ENCODE measurements around the gene TRIM75.
"Not testable (repeated sequence)": the region's sequence is repeated elsewhere in the genome, so short reads cannot be mapped to it uniquely, and the experiment has no call there.

The TRIM75 gene

DNA sequence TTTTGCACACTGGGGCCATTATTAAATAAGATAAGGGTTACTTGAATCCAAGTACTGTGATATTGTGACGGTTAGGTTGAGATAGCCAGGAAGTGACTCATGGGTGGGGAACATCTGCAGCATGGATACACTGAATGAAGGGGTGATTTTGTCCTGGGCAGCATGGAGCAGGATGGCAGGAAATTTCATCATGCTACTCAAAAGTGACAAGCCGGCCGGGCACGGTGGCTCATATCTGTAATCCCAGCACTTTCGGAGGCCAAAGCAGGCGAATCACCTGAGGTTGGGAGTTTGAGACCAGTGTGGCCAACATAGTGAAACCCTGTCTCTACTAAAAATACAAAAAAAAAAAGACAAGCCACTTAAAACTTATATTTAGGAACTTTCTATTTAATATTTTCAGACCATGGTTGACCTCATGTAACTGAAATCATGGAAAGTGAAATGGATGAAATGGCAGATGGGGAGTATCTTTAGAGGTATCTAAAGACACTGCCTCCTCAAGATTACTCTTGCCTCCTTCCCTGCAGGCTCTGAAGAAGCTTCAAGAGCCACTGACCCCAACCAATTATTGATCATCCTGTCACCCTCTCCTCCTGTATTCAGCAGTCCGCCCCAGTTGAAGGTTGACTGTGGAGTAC is 25.8 kb upstream of the TRIM75 start:
- Histone ChIP-seq H3K4me1 (ENCODE audit: control insufficient read depth, insufficient read depth, low read length) (no peaks in the 10 kb centered on the region), H3K36me3 (ENCODE audit: insufficient read depth, low read length) (no peaks in the 10 kb centered on the region), H3K9ac (ENCODE audit: low read depth, low read length) (no peak overlapping the region), H3K4me2 (ENCODE audit: low read length) (no peak overlapping the region), H3K27me3 (ENCODE audit: control insufficient read depth, insufficient read depth, low read length) (no peaks in the 10 kb centered on the region), H3K9me3 (replicated peaks; ENCODE audit: low read length) (no peaks in the 10 kb centered on the region), H3K4me3 (ENCODE audit: low read length) (no peak overlapping the region)

DNA sequence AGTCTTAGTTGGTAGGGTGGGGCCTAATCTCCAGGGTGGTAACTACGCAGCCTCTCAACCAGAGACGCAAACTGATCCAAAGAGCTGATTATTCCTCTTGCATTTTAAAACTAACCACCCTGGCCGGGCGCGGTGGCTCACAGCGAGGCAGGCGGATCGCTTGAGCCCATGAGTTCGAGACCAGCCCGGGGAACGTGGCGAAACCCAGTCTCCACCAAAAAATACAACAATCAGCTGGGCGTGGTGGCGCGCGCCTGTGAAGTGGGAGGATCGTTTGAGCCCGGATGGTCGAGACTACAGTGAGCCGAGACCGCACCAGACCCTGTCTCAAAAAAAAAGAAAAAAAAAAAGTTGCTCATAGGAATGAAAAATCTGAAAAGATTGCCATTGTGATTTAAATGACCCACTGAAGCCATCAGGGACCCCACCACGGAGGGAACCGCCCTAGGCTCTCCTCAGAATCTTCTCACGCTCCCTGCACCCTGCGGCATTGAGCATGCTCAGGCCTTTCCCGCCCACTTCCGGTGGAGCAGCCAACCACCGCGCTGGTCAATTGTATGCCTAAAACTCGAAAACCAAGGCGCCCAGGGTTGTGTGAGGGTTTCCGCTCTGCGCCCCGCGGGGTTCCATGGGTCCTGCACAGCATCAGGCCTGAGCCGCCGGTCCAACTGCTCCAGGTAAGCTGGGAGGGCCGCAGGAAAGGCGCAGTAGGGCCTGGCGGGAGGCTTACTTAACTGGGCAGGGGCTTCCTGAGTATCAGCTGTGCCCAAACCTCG is 22.0 kb upstream of the TRIM75 start, which contains the start of gene TRIM60:
TRIM60 (plus strand) TSS at position 564 of the 776 bp plus-strand sequence. CDS start 8,074 bp downstream, outside the sequence.
- Histone ChIP-seq H3K9ac (ENCODE audit: low read depth, low read length) (no peak within 1 kb of the TSS), H3K4me3 (ENCODE audit: low read length) (no peak within 1 kb of the TSS), H3K9me3 (replicated peaks; ENCODE audit: low read length) (no peaks in the 10 kb centered on the region), H3K36me3 (ENCODE audit: insufficient read depth, low read length) (no peaks in the 10 kb centered on the region), H3K4me1 (ENCODE audit: control insufficient read depth, insufficient read depth, low read length) (no peaks in the 10 kb centered on the region), H3K4me2 (ENCODE audit: low read length) (no peak within 1 kb of the TSS), H3K27me3 (ENCODE audit: control insufficient read depth, insufficient read depth, low read length) (no peaks in the 10 kb centered on the region)

DNA sequence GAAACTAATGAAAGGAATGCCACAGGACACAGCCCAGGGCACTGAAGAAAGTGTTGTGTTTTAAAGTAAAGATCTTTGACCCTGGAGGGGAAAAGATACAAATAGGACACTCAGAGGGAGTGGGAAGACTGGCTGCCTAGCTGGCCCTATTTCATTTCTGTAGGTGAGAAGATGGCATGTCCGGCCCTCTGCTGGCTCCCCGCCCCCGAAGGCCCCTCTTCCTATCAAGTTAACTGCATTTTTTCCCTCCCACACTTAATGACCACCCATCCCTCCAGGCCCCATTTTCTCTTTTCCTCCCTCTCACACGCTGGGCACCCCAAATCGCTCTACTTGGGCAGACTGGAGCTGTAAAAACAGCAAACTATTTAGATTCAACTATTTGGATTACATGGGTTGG is 5.5 kb upstream of the TRIM75 start:
- Histone ChIP-seq H3K4me1 (ENCODE audit: control insufficient read depth, insufficient read depth, low read length) (no peaks in the 10 kb centered on the region), H3K36me3 (ENCODE audit: insufficient read depth, low read length) (no peaks in the 10 kb centered on the region), H3K4me2 (ENCODE audit: low read length) (no peak overlapping the region), H3K9me3 (replicated peaks; ENCODE audit: low read length) (no peaks in the 10 kb centered on the region), H3K4me3 (ENCODE audit: low read length) (no peak overlapping the region), H3K27me3 (ENCODE audit: control insufficient read depth, insufficient read depth, low read length) (no peaks in the 10 kb centered on the region), H3K9ac (ENCODE audit: low read depth, low read length) (no peak overlapping the region)

DNA sequence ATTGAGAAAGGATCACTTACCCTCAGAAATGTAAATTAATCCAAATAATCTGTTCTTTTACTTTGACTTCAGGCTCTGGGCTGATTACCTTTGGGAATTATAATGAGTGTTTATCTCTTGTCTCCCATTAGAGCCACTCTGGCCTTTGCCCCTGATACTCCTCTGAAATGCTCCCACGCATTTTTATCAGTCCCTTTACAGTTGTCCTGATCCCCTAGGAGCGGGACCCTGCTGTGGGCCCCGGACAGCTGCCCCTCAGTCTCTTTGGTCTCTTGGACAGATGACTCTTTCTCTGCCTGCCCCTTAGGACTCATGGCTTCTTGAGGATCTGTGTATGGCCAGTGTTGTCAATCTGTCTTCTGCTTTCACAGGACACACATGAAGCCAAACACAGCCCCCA is 1.0 kb upstream of the TRIM75 start:
- Histone ChIP-seq H3K4me2 (ENCODE audit: low read length) (no peak overlapping the region), H3K4me3 (ENCODE audit: low read length) (no peak overlapping the region), H3K9ac (ENCODE audit: low read depth, low read length) (no peak overlapping the region), H3K4me1 (ENCODE audit: control insufficient read depth, insufficient read depth, low read length) (no peaks in the 10 kb centered on the region), H3K36me3 (ENCODE audit: insufficient read depth, low read length) (no peaks in the 10 kb centered on the region), H3K9me3 (replicated peaks; ENCODE audit: low read length) (no peaks in the 10 kb centered on the region), H3K27me3 (ENCODE audit: control insufficient read depth, insufficient read depth, low read length) (no peaks in the 10 kb centered on the region)

DNA sequence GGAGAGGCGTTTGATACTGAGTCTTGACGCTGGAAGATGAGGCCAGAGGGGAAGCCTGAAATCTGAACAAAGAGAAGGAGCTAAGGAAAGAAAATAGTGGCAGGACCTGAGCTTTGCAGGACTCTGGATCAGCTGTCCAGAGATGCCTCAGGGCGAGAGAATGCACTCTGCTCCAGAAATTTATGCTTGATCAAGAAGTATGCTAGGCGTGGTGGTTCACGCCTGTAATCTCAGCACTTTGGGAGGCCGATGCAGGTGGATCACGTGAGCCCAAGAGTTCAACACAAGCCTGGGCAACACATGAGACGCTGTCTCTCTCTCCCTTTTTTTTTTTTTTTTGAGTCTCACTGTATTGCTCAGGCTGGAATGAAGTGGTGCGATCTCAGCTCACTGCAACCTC is 1.9 kb downstream of the TRIM75 start:
- H3K36me3 ChIP-seq (ENCODE audit: insufficient read depth, low read length): no peaks in the 10 kb centered on the region
- H3K4me1 ChIP-seq (ENCODE audit: control insufficient read depth, insufficient read depth, low read length): no peaks in the 10 kb centered on the region
- H3K4me3 ChIP-seq (ENCODE audit: low read length): no peak overlapping the region
- H3K9me3 ChIP-seq (replicated peaks; ENCODE audit: low read length): no peaks in the 10 kb centered on the region
- no peak overlapping the region for H3K4me2 ChIP-seq (ENCODE audit: low read length)
- H3K27me3 ChIP-seq (ENCODE audit: control insufficient read depth, insufficient read depth, low read length): no peaks in the 10 kb centered on the region
- no peak overlapping the region for H3K9ac ChIP-seq (ENCODE audit: low read depth, low read length)

DNA sequence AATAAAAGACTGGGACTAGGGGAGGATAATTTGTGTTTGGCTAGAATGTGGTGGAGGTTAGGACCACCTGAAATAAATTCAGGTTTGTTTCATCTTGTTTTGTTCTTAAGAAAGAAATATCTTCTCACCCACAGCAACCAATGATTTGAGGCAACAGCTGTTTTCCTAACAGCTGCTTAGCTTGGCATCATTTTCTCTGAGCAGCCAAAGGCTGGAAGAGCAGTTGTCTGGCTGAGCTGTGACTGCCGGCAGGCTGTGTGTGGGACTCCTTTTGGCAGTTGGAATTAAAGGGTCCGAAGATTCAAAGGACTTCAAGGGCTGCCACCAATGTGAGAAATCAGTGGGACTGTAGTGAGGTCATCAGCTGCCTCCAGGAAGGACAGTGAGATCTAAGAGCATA is 5.0 kb downstream of the TRIM75 start:
- Histone ChIP-seq H3K9me3 (replicated peaks; ENCODE audit: low read length) (no peaks in the 10 kb centered on the region), H3K9ac (ENCODE audit: low read depth, low read length) (no peak overlapping the region), H3K27me3 (ENCODE audit: control insufficient read depth, insufficient read depth, low read length) (no peaks in the 10 kb centered on the region), H3K4me1 (ENCODE audit: control insufficient read depth, insufficient read depth, low read length) (no peaks in the 10 kb centered on the region), H3K4me2 (ENCODE audit: low read length) (no peak overlapping the region), H3K36me3 (ENCODE audit: insufficient read depth, low read length) (no peaks in the 10 kb centered on the region), H3K4me3 (ENCODE audit: low read length) (no peak overlapping the region)

DNA sequence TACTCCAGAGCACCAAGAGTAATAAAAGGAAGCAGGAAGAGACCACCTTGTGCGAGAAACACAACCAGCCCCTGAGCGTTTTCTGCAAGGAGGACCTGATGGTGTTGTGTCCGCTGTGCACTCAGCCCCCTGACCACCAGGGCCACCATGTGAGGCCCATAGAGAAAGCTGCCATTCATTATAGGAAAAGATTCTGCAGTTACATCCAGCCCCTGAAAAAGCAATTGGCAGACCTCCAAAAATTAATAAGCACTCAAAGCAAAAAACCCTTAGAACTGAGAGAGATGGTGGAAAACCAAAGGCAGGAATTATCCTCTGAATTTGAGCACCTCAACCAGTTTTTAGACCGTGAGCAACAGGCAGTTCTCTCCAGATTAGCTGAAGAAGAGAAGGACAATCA is 5.7 kb downstream of the TRIM75 start:
- no peaks in the 10 kb centered on the region for H3K36me3 ChIP-seq (ENCODE audit: insufficient read depth, low read length)
- no peaks in the 10 kb centered on the region for H3K9me3 ChIP-seq (replicated peaks; ENCODE audit: low read length)
- no peaks in the 10 kb centered on the region for H3K27me3 ChIP-seq (ENCODE audit: control insufficient read depth, insufficient read depth, low read length)
- no peaks in the 10 kb centered on the region for H3K4me1 ChIP-seq (ENCODE audit: control insufficient read depth, insufficient read depth, low read length)
- no peak overlapping the region for H3K9ac ChIP-seq (ENCODE audit: low read depth, low read length)
- H3K4me3 ChIP-seq (ENCODE audit: low read length): no peak overlapping the region
- no peak overlapping the region for H3K4me2 ChIP-seq (ENCODE audit: low read length)

DNA sequence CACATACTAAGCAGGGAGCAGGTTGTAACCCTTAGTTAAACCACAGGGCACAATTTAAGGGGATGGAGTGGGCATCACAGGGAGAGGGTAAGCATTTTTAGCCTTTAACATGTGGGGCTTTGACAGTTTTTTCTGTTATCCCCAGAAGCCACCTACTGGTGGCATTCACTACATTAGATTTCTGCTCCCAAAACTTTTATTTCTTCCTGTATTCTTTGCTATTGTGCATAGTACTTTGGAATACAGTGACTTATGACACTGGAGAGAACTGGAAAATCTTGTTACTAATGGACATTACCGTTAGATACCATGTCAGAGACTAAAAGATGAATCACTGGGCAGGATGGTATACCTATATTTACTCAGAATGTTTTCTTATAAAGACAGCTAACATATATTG is 7.3 kb downstream of the TRIM75 start:
- H3K27me3 ChIP-seq (ENCODE audit: control insufficient read depth, insufficient read depth, low read length): no peaks in the 10 kb centered on the region
- H3K9ac ChIP-seq (ENCODE audit: low read depth, low read length): no peak overlapping the region
- H3K9me3 ChIP-seq (replicated peaks; ENCODE audit: low read length): no peaks in the 10 kb centered on the region
- no peak overlapping the region for H3K4me2 ChIP-seq (ENCODE audit: low read length)
- H3K4me3 ChIP-seq (ENCODE audit: low read length): no peak overlapping the region
- no peaks in the 10 kb centered on the region for H3K36me3 ChIP-seq (ENCODE audit: insufficient read depth, low read length)
- no peaks in the 10 kb centered on the region for H3K4me1 ChIP-seq (ENCODE audit: control insufficient read depth, insufficient read depth, low read length)

DNA sequence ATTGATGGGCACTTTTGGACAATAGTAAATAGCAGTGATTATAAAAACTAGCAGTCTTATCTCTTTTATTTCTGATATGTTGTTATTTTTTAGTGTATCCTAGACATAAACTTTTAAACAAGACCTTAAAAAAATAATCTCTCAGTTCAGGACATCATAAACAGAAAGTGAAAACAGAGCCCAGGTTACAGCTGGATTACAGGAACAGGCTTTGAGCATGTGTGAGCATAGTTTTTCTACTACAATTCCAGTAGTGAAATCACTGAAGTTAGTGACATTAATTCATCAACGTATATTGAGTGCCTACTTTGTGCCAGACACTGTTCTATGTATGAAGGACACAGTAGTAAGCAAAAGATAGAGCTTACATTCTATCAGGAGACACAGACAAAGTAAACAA is 16.9 kb downstream of the TRIM75 start:
- no peak overlapping the region for H3K4me3 ChIP-seq (ENCODE audit: low read length)
- no peak overlapping the region for H3K9ac ChIP-seq (ENCODE audit: low read depth, low read length)
- no peak overlapping the region for H3K4me2 ChIP-seq (ENCODE audit: low read length)
- H3K36me3 ChIP-seq (ENCODE audit: insufficient read depth, low read length): no peaks in the 10 kb centered on the region
- no peaks in the 10 kb centered on the region for H3K27me3 ChIP-seq (ENCODE audit: control insufficient read depth, insufficient read depth, low read length)
- H3K9me3 ChIP-seq (replicated peaks; ENCODE audit: low read length): no peaks in the 10 kb centered on the region
- H3K4me1 ChIP-seq (ENCODE audit: control insufficient read depth, insufficient read depth, low read length): no peaks in the 10 kb centered on the region

DNA sequence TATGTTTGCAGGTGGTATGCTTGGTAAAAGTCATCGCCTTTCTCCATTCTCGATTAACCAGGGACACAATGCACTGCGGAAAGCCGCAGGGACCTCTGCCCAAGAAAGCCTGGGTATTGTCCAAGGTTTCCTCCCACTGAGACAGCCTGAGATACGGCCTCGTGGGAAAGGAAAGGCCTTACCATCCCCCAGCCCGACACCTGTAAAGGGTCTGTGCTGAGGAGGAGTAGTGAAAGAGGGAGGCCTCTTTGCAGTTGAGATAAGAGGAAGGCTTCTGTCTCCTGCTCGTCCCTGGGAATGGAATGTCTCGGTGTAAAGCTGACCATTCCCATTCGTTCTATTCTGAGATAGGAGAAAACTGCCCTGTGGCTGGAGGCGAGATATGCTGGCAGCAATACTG is 19.7 kb downstream of the TRIM75 start:
- not testable (repeated sequence) for H3K27me3 ChIP-seq (ENCODE audit: control insufficient read depth, insufficient read depth, low read length); H3K4me2 ChIP-seq (ENCODE audit: low read length); H3K9ac ChIP-seq (ENCODE audit: low read depth, low read length); H3K9me3 ChIP-seq (replicated peaks; ENCODE audit: low read length); H3K4me3 ChIP-seq (ENCODE audit: low read length); H3K36me3 ChIP-seq (ENCODE audit: insufficient read depth, low read length); H3K4me1 ChIP-seq (ENCODE audit: control insufficient read depth, insufficient read depth, low read length)

DNA sequence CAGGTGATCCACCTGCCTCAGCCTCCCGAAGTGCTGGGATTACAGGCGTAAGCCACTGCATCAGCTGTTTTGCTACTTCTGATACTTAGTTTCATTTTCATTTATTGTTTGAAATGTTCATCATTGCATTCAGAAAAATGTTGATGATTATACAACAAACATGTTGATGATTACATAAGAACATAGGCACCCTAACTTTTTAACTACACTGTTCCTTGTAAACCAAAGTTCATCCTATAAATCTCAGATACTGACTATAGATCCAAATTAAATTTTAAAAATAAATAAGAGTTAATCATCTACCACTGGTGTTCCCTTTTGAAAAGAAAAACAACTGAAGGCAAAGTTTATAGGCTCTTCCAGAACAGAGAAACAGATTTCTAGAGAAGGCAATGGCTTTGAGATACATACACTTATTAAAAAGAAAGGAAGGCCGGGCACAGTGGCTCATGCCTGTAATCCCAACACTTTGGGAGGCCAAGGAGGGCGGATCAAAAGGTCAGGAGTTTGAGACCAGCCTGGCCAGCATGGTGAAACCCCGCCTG is 23.4 kb downstream of the TRIM75 start:
- Histone ChIP-seq H3K27me3 (ENCODE audit: control insufficient read depth, insufficient read depth, low read length) (no peaks in the 10 kb centered on the region), H3K36me3 (ENCODE audit: insufficient read depth, low read length) (peaks cover 10% of the 10 kb centered on the region), H3K4me2 (ENCODE audit: low read length) (no peak overlapping the region)

DNA sequence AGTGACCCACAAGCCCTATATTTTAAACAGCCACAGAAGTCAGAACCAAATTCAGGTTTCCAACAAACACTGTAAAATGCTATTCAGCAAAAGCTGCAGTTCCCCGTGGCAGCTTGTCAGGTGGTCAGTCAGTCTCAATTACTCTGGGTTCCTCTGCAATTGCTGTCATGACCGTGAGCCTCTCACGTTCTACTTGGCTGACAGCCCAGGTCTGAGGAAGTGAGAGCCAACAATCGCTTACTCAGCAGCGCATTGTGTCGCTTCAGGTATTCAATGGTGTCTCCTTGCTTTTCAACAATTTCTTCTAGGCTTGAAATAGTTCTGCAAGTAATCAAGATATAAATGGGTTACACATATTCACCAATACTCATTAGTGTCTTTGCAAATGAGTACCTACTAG is 25.8 kb downstream of the TRIM75 start:
- no peaks in the 10 kb centered on the region for H3K4me1 ChIP-seq (ENCODE audit: control insufficient read depth, insufficient read depth, low read length)
- H3K4me3 ChIP-seq (ENCODE audit: low read length): no peak overlapping the region
- no peaks in the 10 kb centered on the region for H3K27me3 ChIP-seq (ENCODE audit: control insufficient read depth, insufficient read depth, low read length)
- H3K9ac ChIP-seq (ENCODE audit: low read depth, low read length): no peak overlapping the region
- H3K9me3 ChIP-seq (replicated peaks; ENCODE audit: low read length): no peaks in the 10 kb centered on the region
- no peak overlapping the region for H3K4me2 ChIP-seq (ENCODE audit: low read length)
- peaks cover 10% of the 10 kb centered on the region for H3K36me3 ChIP-seq (ENCODE audit: insufficient read depth, low read length)

More for the DNA sequence above, 23.4 kb downstream of the TRIM75 start:
- Histone ChIP-seq H3K4me1 (ENCODE audit: control insufficient read depth, insufficient read depth, low read length) (no peaks in the 10 kb centered on the region), H3K9me3 (replicated peaks; ENCODE audit: low read length) (no peaks in the 10 kb centered on the region), H3K4me3 (ENCODE audit: low read length) (no peak overlapping the region), H3K9ac (ENCODE audit: low read depth, low read length) (no peak overlapping the region)

Data from skeletal muscle satellite cell (primary cell).